B cell (primary cell): ENCODE measurements around the gene INTS7. TPM values are rescaled to one million over a fixed set of nuclear protein-coding genes. Genes with fewer than 3 reads are reported as not detected.
"Not testable (repeated sequence)": the region's sequence is repeated elsewhere in the genome, so short reads cannot be mapped to it uniquely, and the experiment has no call there.

Experiments used
- ATAC-seq: fragments of 200-7000 bp; cut with Tn5 transposase; one replicate; pipeline ENCODE4 v1.10.0; 2021; ENCODE audit warnings: low read depth, mild to moderate bottlenecking, moderate number of reproducible peaks, moderate library complexity
- CTCF ChIA-PET: fragments of 350-600 bp; sonication (Branson Sonifier 250); formaldehyde crosslinking; loops from one replicate; lab custom pipeline; 2021; ENCODE audit warnings: antibody characterized with exemption, inconsistent platforms; lab: Charles Lee
- POLR2A ChIA-PET: fragments of 350-600 bp; sonication (Branson Sonifier 250); formaldehyde crosslinking; loops from one replicate; lab custom pipeline; 2021; ENCODE audit warnings: antibody characterized with exemption; lab: Charles Lee
- DNase-seq: peaks from one replicate; pipeline ENCODE4 v3.0.0; 2013
- H2AFZ ChIP-seq: 2 replicates; pipeline ENCODE4 v1.6.1; 2012; ENCODE audit warnings: mild to moderate bottlenecking, low read depth, low read length; ENCODE audit not compliant: insufficient read depth, poor library complexity, severe bottlenecking
- H3K27ac ChIP-seq, 2 donors: 1 replicate in 1 of 2; 2 replicates in 1 of 2; pipeline ENCODE4 v1.5.1; 2012 to 2013; ENCODE audit warnings: low read length in 2 of 2, mild to moderate bottlenecking in 2 of 2, moderate library complexity in 1 of 2
- H3K27me3 ChIP-seq, 4 experiments: fragments of 200-600 bp in 1 of 4; sonication (generic) in 1 of 4; replicated peaks in 1 of 4; 1 replicate in 2 of 4; 2 replicates in 2 of 4; pipeline versions ENCODE4 v1.6.1 to v1.7.0; 2013 to 2016; ENCODE audit warnings: low read length in 3 of 4, mild to moderate bottlenecking in 2 of 4, mixed read lengths in 1 of 4, moderate library complexity in 1 of 4; ENCODE audit not compliant: insufficient read depth in 4 of 4, control insufficient read depth in 3 of 4; ENCODE audit errors: control extremely low read depth in 1 of 4
- H3K36me3 ChIP-seq, 2 experiments: replicated peaks in 1 of 2; 1 replicate in 1 of 2; 2 replicates in 1 of 2; pipeline versions ENCODE4 v1.6.1 to v1.7.1; 2013; ENCODE audit warnings: low read length in 1 of 2; ENCODE audit not compliant: insufficient read depth in 2 of 2, control insufficient read depth in 1 of 2; ENCODE audit errors: control extremely low read depth in 1 of 2, extremely low read depth in 1 of 2
- H3K4me1 ChIP-seq, 2 donors: fragments of 200-600 bp in 1 of 2; sonication (generic) in 1 of 2; 1 replicate in 1 of 2; 2 replicates in 1 of 2; pipeline versions ENCODE4 v1.5.1 to v1.6.1; 2013 to 2017; ENCODE audit warnings: low read length in 2 of 2; ENCODE audit not compliant: control insufficient read depth in 2 of 2, insufficient read depth in 2 of 2
- H3K4me2 ChIP-seq: replicated peaks from 2 replicates; pipeline ENCODE3; 2012; ENCODE audit warnings: mild to moderate bottlenecking, low read depth, low read length; ENCODE audit not compliant: poor library complexity, severe bottlenecking
- H3K4me3 ChIP-seq, 5 experiments: fragments of 200-600 bp in 1 of 5; sonication (generic) in 1 of 5; 1 replicate in 3 of 5; 2 replicates in 2 of 5; pipeline versions ENCODE4 v1.5.1 to v1.7.0; 2011 to 2016; ENCODE audit warnings: low read length in 4 of 5, mild to moderate bottlenecking in 4 of 5, low read depth in 2 of 5, control low read depth in 1 of 5, moderate library complexity in 1 of 5; ENCODE audit not compliant: insufficient read depth in 1 of 5; ENCODE audit errors: control extremely low read depth in 1 of 5, extremely low read depth in 1 of 5
- H3K79me2 ChIP-seq: fragments of 200-600 bp; sonication (generic); one replicate; pipeline ENCODE4 v1.6.0; 2016; ENCODE audit warnings: low read length; ENCODE audit not compliant: control insufficient read depth, insufficient read depth
- H3K9ac ChIP-seq: fragments of 200-600 bp; sonication (generic); 2 replicates; pipeline ENCODE4 v1.6.1; 2017; ENCODE audit warnings: mild to moderate bottlenecking, low read length, moderate library complexity
- H3K9me3 ChIP-seq, 3 donors: one replicate each; pipeline versions ENCODE4 v1.6.1 to v1.7.1; 2013; ENCODE audit warnings: low read length in 2 of 3; ENCODE audit not compliant: control insufficient read depth in 2 of 3, insufficient read depth in 1 of 3; ENCODE audit errors: control extremely low read depth in 1 of 3
- H4K20me1 ChIP-seq: 2 replicates; pipeline ENCODE4 v1.6.0; 2012; ENCODE audit warnings: mild to moderate bottlenecking, low read length; ENCODE audit not compliant: insufficient read depth, control insufficient read depth, poor library complexity, severe bottlenecking
- H3K27ac Mint-ChIP-seq: one replicate; pipeline ENCODE4 v1.8.0; 2021; ENCODE audit warnings: mixed read lengths
- H3K27me3 Mint-ChIP-seq: one replicate; pipeline ENCODE4 v1.8.0; 2021; ENCODE audit warnings: mixed read lengths
- H3K4me1 Mint-ChIP-seq: one replicate; pipeline ENCODE4 v1.8.0; 2021; ENCODE audit warnings: mixed read lengths
- H3K4me3 Mint-ChIP-seq: one replicate; pipeline ENCODE4 v1.8.0; 2021; ENCODE audit warnings: mixed read lengths
- H3K9me3 Mint-ChIP-seq: one replicate; pipeline ENCODE4 v1.8.0; 2022; ENCODE audit warnings: mixed read lengths; ENCODE audit not compliant: insufficient read depth
- EZH2 ChIP-seq: IDR thresholded peaks from 2 replicates; pipeline ENCODE4 v1.6.1; 2012; ENCODE audit warnings: borderline replicate concordance, low read depth, mild to moderate bottlenecking, moderate library complexity, low read length; ENCODE audit not compliant: insufficient read depth, poor library complexity, severe bottlenecking
- WGBS: methylation state at CpG from one replicate; pipeline ENCODE4 v1.1.5; 2013; ENCODE audit warnings: missing lambda C conversion rate; ENCODE audit not compliant: insufficient coverage; 5-methylcytosine and 5-hydroxymethylcytosine counted together
- intact Hi-C: fragments of 100-400 bp; cut with micrococcal nuclease; formaldehyde crosslinking; loops from one replicate; pipeline ENCODE4 v1.10.0; 2022
- polyA plus RNA-seq: library from polyadenylated mRNA; depleted of rRNA; stranded (reverse); fragments of >200 nt; gene quantifications from 2 replicates; pipeline ENCODE4 v1.2.3, GENCODE V29; 2012
- total RNA-seq, 2 donors: library from RNA; stranded (reverse); fragments of 120-200 nt in 1 of 2; gene quantifications; 1 replicate in 1 of 2; 2 replicates in 1 of 2; pipeline versions ENCODE4 v1.2.3 to v1.2.4, GENCODE V29; 2013 to 2022
- TF ChIP-seq, protein P1 (sequence below): fragments of 200-600 bp; IDR thresholded peaks from one replicate; pipeline ENCODE4 v1.8.0; 2022; ENCODE audit warnings: antibody characterized with exemption, mild to moderate bottlenecking

Gene INTS7
- total and polyA plus RNA-seq, 2 donors (not counting 1 experiment from before 2014, with no cell fraction given): 8.3 to 19.2 TPM

DNA sequence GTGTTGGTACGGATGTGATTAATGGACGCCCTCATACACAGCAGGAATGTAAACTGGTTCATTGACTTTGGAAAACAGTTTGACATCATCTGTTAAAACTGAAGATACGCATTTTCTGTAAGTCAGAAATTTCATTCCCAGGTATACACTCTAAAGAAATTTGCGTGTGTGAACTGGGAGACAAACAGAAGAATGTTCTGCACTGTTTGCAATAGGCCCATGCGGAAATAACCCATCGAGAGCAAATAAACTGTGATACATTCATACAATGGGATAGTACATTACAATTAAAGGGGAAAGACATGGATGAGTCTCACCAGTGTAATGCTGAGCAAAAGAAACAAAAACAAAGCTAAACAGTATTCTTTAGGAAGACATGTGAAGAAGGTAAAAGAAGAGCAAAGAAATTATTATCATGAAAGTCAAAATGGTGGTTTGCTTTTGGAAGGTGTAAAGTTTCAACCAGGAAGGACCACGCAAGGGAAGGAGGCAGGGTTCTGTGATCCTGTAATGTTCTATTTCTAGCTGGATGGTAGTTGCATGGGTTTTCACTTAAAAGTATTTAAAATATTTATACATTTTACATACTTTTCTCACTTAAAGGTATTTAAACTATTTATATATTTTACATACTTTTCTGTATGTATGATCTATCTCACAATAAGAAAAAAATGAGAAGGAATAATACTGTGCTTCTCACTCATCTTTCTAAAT, 30.3 kb downstream of the INTS7 start:
- Histone ChIP-seq H3K9ac (no peak overlapping the region), H2AFZ (no peak overlapping the region), H3K9me3 (no peaks in the 10 kb centered on the region), H3K79me2 (no peaks in the 10 kb centered on the region), H3K27ac (no peak overlapping the region), H3K27me3 (no peaks in the 10 kb centered on the region), H3K4me1 (no peaks in the 10 kb centered on the region), H4K20me1 (no peaks in the 10 kb centered on the region), H3K4me2 (no peak overlapping the region), H3K36me3 (peaks cover 15% of the 10 kb centered on the region in 2 experiments), H3K4me3 (no peak overlapping the region)
- Mint-ChIP-seq H3K27ac (no peak overlapping the region), H3K27me3 (no peaks in the 10 kb centered on the region), H3K4me1 (no peaks in the 10 kb centered on the region), H3K9me3 (no peaks in the 10 kb centered on the region), H3K4me3 (no peak overlapping the region)
- CTCF ChIA-PET: interaction anchor here (0.6 to 1.0 kb wide), 2 partner anchors 30 to 349 kb away, joined by 3 to 4 read pairs; partner anchors contain the start of genes DTL and INTS7
- 100% methylated on average over 1 of the region's 7 CpGs for WGBS
- no peak for ATAC-seq
- intact Hi-C loops: no loop called here
- DNase-seq: no peak
- POLR2A ChIA-PET: no interaction called here
- TF ChIP-seq EZH2: no peak
- TF ChIP-seq, protein P1, sequence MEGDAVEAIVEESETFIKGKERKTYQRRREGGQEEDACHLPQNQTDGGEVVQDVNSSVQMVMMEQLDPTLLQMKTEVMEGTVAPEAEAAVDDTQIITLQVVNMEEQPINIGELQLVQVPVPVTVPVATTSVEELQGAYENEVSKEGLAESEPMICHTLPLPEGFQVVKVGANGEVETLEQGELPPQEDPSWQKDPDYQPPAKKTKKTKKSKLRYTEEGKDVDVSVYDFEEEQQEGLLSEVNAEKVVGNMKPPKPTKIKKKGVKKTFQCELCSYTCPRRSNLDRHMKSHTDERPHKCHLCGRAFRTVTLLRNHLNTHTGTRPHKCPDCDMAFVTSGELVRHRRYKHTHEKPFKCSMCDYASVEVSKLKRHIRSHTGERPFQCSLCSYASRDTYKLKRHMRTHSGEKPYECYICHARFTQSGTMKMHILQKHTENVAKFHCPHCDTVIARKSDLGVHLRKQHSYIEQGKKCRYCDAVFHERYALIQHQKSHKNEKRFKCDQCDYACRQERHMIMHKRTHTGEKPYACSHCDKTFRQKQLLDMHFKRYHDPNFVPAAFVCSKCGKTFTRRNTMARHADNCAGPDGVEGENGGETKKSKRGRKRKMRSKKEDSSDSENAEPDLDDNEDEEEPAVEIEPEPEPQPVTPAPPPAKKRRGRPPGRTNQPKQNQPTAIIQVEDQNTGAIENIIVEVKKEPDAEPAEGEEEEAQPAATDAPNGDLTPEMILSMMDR: no peak

GRCh38 chr1:212002536-212002935, 32.8 kb downstream of the INTS7 start:
- Histone ChIP-seq H3K36me3 (peaks cover 9 to 12% of the 10 kb centered on the region in 2 experiments), H3K9me3 (no peaks in the 10 kb centered on the region), H3K27ac (no peak overlapping the region), H4K20me1 (no peaks in the 10 kb centered on the region), H3K79me2 (no peaks in the 10 kb centered on the region), H2AFZ (no peak overlapping the region), H3K9ac (no peak overlapping the region), H3K4me2 (no peak overlapping the region), H3K4me3 (no peak overlapping the region), H3K27me3 (no peaks in the 10 kb centered on the region), H3K4me1 (no peaks in the 10 kb centered on the region)
- intact Hi-C loops: no loop called here
- Mint-ChIP-seq H3K27ac (no peak overlapping the region), H3K4me3 (no peak overlapping the region), H3K4me1 (no peaks in the 10 kb centered on the region), H3K27me3 (no peaks in the 10 kb centered on the region), H3K9me3 (no peaks in the 10 kb centered on the region)
- CTCF ChIA-PET: interaction anchor here (1.1 kb wide), 1 partner anchor 452 kb away, joined by 3 read pairs; no protein-coding TSS in a partner anchor
- ATAC-seq: no peak
- no peak for DNase-seq
- TF ChIP-seq, protein P1: no peak
- no peak for TF ChIP-seq EZH2
- 91% methylated on average over 1 of the region's 3 CpGs for WGBS
- POLR2A ChIA-PET: no interaction called here

DNA sequence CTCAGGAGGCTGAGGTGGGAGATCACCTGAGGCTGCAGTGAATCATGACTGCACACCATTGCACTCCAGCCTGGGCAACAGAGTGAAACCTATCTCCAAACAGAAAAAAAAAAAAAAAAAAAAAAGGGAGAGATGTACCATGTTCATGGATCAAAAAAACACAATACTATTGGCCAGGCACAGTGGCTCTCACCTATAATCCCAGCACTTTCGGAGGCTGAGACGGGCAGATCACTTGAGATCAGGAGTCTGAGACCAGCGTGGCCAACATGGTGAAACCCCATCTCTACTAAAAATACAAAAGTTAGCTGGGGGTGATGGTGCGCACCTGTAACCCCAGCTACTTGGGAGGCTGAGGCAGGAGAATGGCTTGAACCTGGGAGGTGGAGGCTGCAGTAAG, 37.9 kb downstream of the INTS7 start:
- H4K20me1 ChIP-seq, ATAC-seq, H3K4me1 Mint-ChIP-seq, H3K27me3 ChIP-seq, H3K27me3 Mint-ChIP-seq, POLR2A ChIA-PET, H3K27ac ChIP-seq, H3K9ac ChIP-seq, H3K79me2 ChIP-seq, H3K9me3 ChIP-seq, DNase-seq, CTCF ChIA-PET, H3K4me3 Mint-ChIP-seq, intact Hi-C loops, H3K4me1 ChIP-seq, H2AFZ ChIP-seq, H3K4me2 ChIP-seq, H3K27ac Mint-ChIP-seq, H3K9me3 Mint-ChIP-seq, H3K4me3 ChIP-seq, H3K36me3 ChIP-seq: not testable (repeated sequence)
- no CpG with 5 or more reads among the region's 4 CpGs for WGBS
